Measurements from ENCODE around the gene HOXA7.

GRCh38 chr7:27106901-27107240, 49.6 kb downstream of the HOXA7 start:
- TF ChIP-seq EZH2phosphoT487 (IDR thresholded peaks at IDR 0.05; ENCODE audit: borderline replicate concordance, low read length) (no peak), CTCF (IDR thresholded peaks at IDR 0.05; ENCODE audit: low read depth, low read length, poor library complexity, severe bottlenecking) (no peak)
